Uterus (tissue), 2 donors: Measurements from ENCODE around the gene ACKR3.

Experiments used
- CTCF ChIP-seq, 4 experiments: fragments of 200-600 bp in 2 of 4; fragments of 450-650 bp in 2 of 4; sonication (generic) in 2 of 4; IDR thresholded peaks; one replicate each; pipeline ENCODE4 v1.5.1; 2016 to 2019; ENCODE audit warnings: antibody characterized with exemption in 4 of 4, mild to moderate bottlenecking in 2 of 4, moderate library complexity in 1 of 4
- POLR2A ChIP-seq, 2 donors: fragments of 450-650 bp; IDR thresholded peaks; one replicate each; pipeline ENCODE4 v1.6.1; 2016; ENCODE audit warnings: antibody characterized with exemption in 2 of 2, mild to moderate bottlenecking in 1 of 2, moderate library complexity in 1 of 2

GRCh38 chr2:236576087-236576486, 6.5 kb downstream of the ACKR3 start:
- TF ChIP-seq CTCF (IDR thresholded peaks at IDR 0.05) = no peak
- TF ChIP-seq POLR2A (IDR thresholded peaks at IDR 0.05) = no peak
